NCI-H1694 (cell line): ENCODE data around the gene TRDN.

Source experiments
- DNase-seq: peaks from one replicate; lab custom pipeline; 2025; lab: John Stamatoyannopoulos, UW

The TRDN gene

GRCh38 chr6:123636782-123637181 is at the start of gene TRDN:
Gene TRDN, minus strand, starts transcription at chr6:123636950. Its CDS starts 175 bp downstream, at chr6:123636775.
- DNase-seq: no peak

- no peak for DNase-seq
Measured at GRCh38 chr6:123681957-123682462, 45.3 kb upstream of the TRDN start.

- no peak for DNase-seq
Measured at GRCh38 chr6:123677897-123678296, 41.1 kb upstream of the TRDN start.

- DNase-seq: no peak
Measured at GRCh38 chr6:123676793-123677192, 40.0 kb upstream of the TRDN start.

GRCh38 chr6:123668965-123669591 is 32.3 kb upstream of the TRDN start:
- no peak for DNase-seq

GRCh38 chr6:123668063-123668462 is 31.3 kb upstream of the TRDN start:
- DNase-seq: no peak

GRCh38 chr6:123663436-123663835 is 26.7 kb upstream of the TRDN start:
- DNase-seq: no peak

GRCh38 chr6:123662757-123663156 is 26.0 kb upstream of the TRDN start:
- no peak for DNase-seq

GRCh38 chr6:123661105-123661891 is 24.5 kb upstream of the TRDN start:
- no peak for DNase-seq

GRCh38 chr6:123659960-123660748 is 23.4 kb upstream of the TRDN start:
- DNase-seq: no peak

GRCh38 chr6:123658848-123659247 is 22.1 kb upstream of the TRDN start:
- DNase-seq: no peak

- DNase-seq: no peak
Measured at GRCh38 chr6:123655521-123656306, 19.0 kb upstream of the TRDN start.

- no peak for DNase-seq
Measured at GRCh38 chr6:123648723-123649122, 12.0 kb upstream of the TRDN start.

GRCh38 chr6:123648020-123648580 is 11.3 kb upstream of the TRDN start:
- no peak for DNase-seq

GRCh38 chr6:123641497-123641896 is 4.7 kb upstream of the TRDN start:
- DNase-seq: no peak

- no peak for DNase-seq
Measured at GRCh38 chr6:123640567-123641187, 3.9 kb upstream of the TRDN start.

GRCh38 chr6:123638865-123639264 is 2.1 kb upstream of the TRDN start:
- DNase-seq: no peak

GRCh38 chr6:123636282-123636681 is 468 bp downstream of the TRDN start:
- DNase-seq: no peak

- DNase-seq: no peak
Measured at GRCh38 chr6:123635567-123635966, 1.2 kb downstream of the TRDN start.

GRCh38 chr6:123635144-123635543 is 1.6 kb downstream of the TRDN start:
- DNase-seq: no peak

- DNase-seq: peak; percentile 8
Measured at GRCh38 chr6:123632641-123633040, 4.1 kb downstream of the TRDN start.
